ENCODE results near the gene GNG5.
A peak's percentile ranks its signal among the peaks of the same experiment; 100 is the strongest.
"Not testable (repeated sequence)": the region's sequence is repeated elsewhere in the genome, so short reads cannot be mapped to it uniquely, and the experiment has no call there.

GNG5 gene

DNA sequence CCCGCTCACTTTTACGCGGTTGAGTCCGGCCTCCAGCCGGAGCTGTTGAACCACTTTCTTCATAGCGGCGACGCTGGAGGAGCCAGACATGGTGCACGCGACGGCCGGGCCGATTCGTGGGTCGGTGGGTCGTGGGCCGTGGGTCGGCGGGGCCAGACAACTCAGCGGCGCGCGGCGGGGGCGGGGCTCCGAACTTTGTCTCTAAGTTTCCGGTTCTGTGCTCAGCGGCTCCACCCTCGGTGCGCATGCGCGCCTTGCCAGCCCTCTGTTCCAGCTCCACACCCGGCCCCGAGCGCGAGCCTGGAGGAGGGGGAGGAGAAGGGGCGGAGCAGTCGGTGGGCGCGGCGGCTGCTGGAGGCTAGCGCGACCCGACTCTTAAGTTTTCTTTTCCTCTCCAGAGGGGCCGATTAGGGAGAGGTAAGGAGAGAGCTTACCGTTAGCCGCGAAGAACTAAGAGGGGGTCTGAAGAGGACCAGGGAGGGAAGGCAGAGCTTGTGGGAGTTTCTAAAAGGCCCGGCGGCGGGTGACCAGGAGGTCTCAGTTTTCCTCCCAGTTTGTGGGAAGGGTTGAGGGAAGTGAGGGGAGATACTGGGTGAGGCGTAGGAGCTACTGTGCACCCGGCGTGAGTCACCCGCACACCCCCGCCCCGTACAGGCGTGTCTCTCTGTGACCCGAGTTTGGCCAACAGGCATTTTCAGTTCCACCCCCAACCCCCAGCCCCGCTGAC lies at the start of gene GNG5, which contains the start of gene SPATA1:
GNG5 (minus strand) TSS at position 580 of the 727 bp plus-strand sequence; CDS start at position 90, 490 bp downstream.
SPATA1 (plus strand) TSS at position 385 of the 727 bp plus-strand sequence. CDS start 9,974 bp downstream, outside the sequence.
- peak; percentile 96 to 98 for DNase-seq (ENCODE audit: low read depth in 2 of 2, low spot score in 1 of 2)

DNA sequence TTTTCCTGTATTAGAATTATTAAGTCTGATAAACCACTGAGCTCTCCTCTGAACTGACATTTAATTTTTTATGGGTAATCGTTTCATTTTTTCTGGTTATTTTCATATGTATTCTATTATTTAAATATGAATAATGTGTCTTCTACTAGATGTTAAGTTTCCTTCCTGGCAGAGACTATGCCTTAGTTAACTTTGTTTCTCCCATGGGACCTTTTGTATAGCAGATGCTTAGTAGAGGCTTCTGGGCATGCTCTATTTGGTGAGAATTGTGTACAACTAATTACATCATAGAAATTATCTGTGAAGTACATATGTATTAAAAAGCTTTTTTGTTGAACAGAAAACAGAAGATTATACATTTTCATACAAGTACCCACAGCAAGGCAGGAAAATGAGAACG lies 44.4 kb upstream of the GNG5 start:
- no peak for DNase-seq (ENCODE audit: low read depth in 2 of 2, low spot score in 1 of 2)

DNA sequence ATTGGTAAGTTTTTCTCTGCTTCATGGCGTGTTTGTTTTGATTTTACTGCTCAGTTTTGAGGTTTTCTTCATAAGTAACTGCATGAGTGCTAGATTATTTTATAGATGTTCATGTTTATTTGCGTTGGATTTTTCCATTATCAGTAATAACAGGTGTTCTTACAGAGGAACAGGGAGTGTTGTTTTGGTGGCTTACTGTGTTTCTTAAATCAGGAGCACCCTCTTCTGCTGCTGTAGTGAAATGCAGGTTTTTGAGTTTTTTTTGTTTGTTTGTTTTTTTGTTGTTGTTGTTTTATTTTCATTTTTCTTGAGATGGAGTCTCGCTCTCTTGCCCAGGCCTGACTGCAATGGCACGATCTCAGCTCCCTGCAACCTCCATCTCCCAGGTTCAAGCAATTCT lies 35.3 kb upstream of the GNG5 start:
- no peak for DNase-seq (ENCODE audit: low read depth in 2 of 2, low spot score in 1 of 2)

DNA sequence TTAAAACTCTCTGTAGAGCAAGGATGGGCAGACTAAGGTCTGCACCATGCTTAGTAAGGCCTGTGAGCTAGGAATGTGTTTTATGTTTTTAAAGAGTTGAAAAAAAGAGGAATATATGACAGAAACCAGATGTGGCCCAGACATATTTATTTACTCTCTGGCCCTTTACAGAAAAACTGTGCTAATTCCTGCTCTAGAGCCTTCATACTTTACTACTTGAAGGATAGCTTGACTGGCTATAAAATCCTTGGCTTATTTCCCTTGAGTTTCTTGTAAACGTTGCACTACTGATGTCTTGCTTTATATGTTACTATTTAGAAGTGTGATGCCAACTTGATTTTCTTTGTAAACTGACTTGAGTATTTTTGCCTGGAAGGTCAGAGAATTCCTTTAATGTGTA lies 34.4 kb upstream of the GNG5 start:
- DNase-seq (ENCODE audit: low read depth in 2 of 2, low spot score in 1 of 2) = no peak

DNA sequence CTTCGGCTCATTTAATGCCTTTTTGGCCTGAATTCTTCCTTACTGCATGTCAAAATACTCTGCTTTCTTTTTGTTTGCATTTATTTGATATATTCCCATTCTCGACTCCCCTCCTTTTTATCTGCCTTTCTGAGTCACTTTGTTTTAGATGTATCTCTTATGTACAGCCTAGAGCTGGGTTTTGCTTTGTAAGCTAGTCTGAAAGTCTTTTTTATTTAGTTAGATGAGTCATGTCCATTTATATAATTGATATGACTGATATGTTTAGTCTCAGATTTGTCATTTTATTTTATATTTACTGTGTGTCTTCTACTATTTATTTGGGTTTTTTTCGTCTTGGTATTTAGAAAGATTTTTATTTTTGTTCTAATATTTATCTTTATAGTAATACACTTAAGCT lies 33.6 kb upstream of the GNG5 start:
- DNase-seq (ENCODE audit: low read depth in 2 of 2, low spot score in 1 of 2) = no peak

DNA sequence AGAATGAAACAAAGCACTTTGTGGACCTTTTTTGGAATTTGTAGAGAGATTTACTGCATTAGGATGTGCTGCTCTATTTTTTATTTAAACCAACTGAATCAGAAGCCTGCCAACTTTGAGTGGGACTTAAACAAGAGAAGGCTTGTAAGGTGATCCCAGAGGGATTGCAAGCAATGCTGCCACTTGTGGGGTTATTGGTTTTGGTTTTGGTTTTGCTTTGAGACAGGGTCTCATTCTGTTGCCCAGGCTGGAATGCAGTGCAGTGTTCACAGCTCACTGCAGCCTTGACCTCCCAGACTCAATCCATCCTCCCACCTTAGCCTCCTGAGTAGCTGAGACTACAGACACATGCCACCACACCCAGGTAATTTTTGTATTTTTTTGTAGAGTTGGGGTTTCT lies 32.2 kb upstream of the GNG5 start:
- no peak for DNase-seq (ENCODE audit: low read depth in 2 of 2, low spot score in 1 of 2)

DNA sequence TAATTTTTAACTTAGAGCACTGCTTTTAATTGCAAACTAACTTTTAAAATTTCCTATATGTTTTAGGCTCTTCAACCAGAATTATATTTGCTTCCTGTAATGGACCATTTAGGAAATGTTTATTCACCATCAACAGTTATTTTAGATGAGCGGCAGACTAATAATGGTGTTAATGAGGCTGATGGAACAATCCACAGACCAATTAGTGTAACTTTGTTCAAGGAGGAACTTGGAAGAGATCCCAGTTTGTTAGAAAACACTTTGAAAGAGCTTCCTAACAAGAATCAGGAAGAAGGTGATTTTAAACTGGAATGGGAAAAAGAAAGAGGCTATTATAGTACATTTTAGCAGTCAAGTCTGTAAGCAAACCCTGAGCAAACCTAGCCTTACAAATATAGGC lies 19.4 kb upstream of the GNG5 start:
- no peak for DNase-seq (ENCODE audit: low read depth in 2 of 2, low spot score in 1 of 2)

DNA sequence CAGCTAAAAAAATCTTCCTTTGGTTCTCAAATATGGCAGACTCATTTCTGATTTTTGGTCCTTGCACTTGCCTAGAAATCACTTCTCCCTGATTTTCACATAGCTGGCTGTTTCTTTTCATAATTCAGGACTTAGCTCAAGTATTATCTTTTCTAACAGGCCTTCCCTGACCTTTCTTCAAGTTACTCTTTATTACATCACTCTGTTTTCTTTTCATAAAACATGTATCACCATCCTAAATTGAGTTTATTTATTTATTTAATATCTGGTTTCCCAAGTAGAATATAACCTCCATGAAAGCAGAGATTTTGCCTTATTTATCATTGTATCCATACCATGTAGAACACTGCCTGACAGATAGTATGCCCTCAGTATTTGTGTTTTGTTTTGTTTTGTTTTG lies 18.2 kb upstream of the GNG5 start:
- no peak for DNase-seq (ENCODE audit: low read depth in 2 of 2, low spot score in 1 of 2)

DNA sequence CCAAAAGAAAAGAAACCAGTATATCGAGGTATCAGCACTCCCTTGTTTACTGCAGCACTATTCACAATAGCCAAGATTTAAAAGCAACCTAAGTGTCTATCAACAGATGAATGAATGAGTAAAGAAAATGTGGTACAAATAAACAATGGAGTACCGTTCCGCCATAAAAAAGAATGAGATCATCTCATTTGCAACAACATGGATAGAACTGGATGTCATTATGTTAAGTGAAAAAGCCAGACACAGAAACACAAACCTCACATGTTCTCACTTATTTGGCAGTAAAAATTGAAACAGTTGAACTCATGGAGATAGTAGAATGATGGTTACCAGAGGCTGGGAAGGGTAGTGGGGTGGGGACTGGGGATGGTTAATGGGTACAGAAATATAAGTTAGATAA lies 4.3 kb upstream of the GNG5 start:
- DNase-seq (ENCODE audit: low read depth in 2 of 2, low spot score in 1 of 2) = no peak

DNA sequence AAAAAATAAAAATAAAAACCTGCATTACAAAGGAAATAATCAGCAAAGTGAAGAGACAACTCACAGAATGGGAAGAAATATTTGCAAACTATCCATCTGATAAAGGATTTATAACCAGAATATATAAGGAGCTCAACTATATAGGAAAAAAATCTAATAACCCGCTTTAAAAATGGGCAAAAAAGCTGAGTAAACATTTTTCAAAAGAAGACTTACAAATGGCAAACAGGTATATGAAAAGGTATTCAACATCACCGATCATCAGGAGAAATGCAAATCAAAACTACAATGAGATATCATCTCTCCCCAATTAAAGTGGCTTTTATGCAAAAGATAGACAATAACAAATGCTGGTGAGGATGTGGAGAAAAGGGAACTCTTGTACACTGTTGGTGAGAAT lies 3.8 kb upstream of the GNG5 start:
- DNase-seq (ENCODE audit: low read depth in 2 of 2, low spot score in 1 of 2) = no peak

DNA sequence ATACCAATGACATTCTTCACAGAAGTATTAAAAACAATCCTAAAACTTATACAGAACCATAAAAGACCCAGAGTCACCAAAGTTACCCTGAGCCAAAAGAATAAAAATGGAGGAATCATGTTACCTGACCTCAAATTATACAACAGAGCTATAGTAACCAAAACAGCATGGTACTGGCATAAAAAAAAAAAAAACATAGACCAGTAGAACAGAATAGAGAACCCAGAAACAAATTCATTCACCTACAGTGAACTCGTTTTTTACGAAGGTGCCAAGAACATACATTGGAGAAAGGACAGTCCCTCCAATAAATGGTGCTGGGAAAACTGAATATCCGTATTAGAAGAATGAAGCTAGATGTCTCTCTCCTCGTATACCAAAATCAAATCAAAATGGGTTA lies 2.6 kb upstream of the GNG5 start:
- DNase-seq (ENCODE audit: low read depth in 2 of 2, low spot score in 1 of 2) = no peak

DNA sequence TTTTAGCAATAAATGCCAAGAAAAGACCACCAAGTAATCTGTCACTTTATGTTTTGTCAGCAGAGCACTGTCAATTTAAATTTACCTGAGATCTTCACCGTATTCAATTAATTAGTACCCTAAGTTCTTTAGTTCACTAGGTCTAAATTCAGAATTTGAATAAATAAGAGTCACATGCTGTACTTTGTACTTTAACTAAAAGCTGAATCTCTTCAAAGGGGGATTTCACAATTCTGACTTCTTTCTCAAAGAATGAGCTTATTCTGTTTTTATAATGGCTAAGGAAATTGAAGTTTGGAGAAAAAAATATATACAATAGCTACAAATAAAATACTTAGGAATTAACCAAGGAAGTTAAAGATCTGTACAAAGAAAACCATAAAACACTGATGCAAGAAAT lies 2.1 kb upstream of the GNG5 start:
- DNase-seq (ENCODE audit: low read depth in 2 of 2, low spot score in 1 of 2) = no peak

DNA sequence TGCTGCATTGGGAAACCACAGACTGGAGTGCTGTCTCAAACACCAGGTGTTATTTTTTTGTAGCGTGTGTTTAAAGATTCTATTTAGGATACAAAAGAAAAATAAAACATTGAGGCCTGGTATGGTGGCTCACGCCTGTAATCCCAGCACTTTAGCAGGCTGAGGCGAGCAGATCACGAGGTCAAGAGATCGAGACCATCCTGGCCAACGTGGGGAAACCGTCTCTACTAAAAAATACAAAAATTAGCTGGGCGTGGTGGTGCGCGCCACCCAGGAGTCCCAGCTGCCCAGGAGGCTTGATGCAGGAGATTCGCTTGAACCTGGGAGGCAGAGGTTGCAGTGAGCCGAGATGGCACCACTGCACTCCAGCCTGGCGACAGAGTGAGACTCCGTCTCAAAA lies 1.5 kb upstream of the GNG5 start:
- DNase-seq (ENCODE audit: low read depth in 2 of 2, low spot score in 1 of 2) = not testable (repeated sequence)

DNA sequence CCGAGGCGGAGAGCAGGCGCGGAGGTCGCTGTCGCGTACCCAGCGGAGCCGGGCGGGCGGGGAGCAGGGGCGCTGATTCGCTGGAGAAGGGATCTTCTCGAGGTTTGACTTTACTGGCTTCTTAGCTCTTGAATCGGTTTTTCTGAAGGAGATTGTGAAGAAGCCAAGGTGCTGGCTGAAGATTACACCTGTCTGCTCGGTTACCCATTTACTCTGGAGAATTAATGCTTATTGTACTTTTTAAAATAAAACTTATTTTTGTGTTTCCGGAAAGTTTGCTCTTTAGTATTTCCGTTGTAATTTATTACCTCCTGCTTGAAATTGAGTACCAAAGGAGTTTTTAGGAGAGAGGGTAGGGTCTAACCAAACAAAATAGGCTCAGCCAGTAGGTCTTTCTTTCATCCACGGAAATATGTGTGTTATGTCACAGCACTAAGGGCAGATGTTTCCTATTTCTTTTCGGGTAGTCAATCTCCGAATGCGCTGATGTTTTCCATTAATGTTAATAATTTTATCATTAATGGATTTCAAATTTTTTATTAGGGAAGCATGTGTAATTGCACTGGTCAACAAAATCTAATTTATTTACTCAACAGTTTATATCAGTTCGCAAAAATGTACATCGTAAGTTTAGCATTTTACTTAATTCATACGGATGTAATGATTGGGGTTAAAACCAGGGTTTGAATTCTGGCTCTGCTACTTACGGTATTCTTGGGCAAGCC lies 510 bp upstream of the GNG5 start:
- no peak for DNase-seq (ENCODE audit: low read depth in 2 of 2, low spot score in 1 of 2)

DNA sequence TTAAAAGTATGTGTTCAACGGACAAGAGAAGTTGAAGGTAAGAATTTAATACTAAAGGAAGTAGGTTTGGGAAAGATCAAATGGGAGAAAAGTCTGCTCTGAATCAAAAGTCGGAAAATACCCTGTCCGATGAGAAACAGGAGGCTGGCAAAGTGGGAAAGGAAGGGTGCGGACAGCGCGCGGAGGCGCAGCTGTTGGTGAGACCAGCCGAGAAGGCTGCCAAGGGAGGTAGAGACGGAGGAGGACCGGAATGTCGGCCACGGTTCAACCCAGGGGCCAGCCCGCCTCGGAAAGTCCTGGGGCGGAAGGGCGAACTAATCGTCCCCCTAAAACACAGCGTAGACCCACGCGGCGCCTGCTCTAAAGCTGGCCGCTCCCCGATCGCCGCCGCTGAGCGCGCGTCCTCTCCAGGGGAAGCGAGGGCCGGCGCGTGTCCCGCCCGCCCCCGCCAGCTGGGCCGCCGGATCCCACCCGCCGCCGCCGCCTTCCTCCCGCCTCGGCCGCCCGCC lies 834 bp downstream of the GNG5 start:
- no peak for DNase-seq (ENCODE audit: low read depth in 2 of 2, low spot score in 1 of 2)

DNA sequence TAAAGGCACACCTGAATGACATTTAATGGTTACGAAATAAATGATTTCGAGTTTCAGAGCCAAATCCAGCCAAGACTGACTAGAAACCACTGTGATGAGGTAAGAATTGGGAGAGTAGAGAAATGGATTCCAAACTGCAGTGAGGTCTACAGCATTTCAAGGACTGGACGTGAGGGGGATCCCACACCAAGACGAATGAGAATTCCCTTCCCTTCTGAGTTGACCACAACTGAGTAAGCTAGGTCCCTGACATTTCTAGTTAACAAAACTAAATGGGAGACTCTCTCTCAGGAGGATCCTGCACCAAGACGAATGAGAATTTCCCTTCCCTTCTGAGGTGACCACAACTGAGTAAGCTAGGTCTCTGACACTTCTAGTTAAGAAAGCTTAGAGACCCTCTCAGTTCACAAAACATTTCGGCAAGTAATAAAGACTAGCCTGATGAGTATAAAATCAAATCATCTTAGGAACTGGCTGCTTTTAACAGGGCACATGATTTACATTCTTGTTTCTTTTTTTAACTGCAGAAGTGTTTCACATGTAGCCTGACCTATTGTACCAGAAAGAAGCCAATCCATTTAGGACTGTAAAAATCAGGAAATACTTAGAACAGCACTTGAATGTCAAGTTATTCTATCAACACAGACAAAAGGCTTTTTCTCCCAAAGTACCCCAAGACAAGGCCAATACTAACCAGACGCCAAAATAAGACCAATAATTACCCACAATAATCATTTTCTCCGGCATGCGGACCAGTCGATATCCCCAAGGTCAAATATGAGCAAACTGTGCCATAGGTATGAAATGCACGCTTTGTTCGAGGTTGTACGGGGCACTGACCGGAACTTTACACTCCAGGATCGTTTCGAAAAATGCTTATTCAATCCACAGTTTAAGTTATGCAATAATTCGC lies 1.5 kb downstream of the GNG5 start:
- DNase-seq (ENCODE audit: low read depth in 2 of 2, low spot score in 1 of 2) = no peak

DNA sequence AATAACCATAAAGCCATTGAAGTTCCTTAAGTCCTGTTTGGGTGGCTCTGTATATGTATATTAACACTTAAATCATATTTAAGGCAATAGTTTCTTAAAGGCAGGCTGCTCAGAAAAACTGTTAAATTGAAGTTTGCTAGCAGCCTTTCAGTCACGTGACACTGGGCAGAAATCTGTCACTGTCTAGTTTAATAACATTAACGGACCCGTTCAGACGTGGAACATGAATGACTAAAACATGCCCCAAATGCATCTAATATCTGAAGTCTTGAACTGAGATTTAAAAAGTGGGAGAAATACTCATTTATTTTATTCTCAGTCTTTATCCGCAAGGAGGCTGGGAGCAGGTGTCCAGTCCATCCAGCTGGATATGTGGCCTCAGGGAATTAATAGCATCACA lies 3.5 kb downstream of the GNG5 start:
- DNase-seq (ENCODE audit: low read depth in 2 of 2, low spot score in 1 of 2) = no peak

DNA sequence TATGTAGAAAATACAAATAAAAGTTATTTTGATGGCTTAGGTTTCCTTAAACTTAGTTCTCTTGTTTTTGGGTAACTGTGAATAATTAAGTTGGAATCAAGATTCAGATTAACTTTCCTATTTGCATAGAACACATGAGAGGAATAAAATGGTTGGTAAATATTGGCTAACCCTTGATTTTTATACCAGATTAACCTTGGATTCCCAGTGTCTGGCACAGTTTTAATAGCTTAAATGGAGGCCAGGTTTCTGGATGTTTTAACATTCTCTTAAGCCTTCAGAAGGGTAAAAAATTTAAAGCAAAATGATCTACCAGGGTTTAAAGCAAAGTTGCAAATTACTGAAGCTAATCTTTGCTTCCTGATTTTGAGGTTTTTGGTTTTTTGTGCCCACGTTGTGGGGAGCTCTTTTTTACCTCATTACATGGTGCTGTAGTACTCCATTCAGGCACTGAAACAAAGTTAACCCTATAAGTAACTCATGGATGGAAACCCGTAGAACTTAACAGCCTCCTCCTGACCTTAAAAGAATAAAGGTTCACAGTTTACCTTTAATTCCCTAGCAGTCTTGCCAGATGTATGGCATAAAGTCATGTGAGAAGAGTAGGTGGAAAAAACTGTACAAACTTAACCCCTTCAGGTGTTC lies 8.6 kb downstream of the GNG5 start:
- DNase-seq (ENCODE audit: low read depth in 2 of 2, low spot score in 1 of 2) = no peak

DNA sequence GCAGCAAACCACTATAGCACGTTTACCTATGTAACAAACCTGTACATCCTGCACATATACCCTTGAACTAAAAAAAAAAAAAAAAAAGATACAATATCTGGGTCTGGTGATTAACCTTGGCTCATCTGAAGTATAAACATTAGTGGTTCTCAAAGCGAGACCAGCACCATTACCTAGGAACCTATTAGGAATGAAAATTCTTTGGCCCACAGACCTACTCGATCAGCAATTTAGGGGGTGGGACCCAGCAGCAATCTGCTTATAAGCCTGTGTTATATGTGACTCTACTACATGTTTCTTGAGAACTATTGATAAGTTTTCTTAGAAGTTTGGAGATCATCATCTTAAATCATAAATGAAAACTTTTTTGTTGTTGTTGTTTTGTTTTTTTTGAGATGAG lies 9.9 kb downstream of the GNG5 start:
- DNase-seq (ENCODE audit: low read depth in 2 of 2, low spot score in 1 of 2) = no peak

DNA sequence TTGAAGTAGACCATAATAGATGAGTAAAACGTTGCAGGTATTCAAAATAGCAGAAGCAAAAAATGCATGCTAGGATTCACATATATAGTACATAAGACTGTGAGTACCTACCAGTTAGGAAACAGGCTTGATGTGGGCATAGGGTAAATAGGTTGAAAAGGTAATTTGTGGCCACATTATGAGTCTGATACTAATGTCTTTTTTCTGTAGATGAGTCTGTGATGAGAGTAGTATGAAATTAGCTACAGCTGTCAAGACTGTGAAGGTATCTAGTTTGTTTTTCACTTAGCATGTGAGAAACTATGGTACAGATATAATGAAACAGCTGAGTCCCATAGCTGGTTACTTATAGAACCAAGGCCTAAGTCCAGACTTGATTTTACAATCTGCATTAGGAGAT lies 12.6 kb downstream of the GNG5 start:
- DNase-seq (ENCODE audit: low read depth in 2 of 2, low spot score in 1 of 2) = no peak

DNA sequence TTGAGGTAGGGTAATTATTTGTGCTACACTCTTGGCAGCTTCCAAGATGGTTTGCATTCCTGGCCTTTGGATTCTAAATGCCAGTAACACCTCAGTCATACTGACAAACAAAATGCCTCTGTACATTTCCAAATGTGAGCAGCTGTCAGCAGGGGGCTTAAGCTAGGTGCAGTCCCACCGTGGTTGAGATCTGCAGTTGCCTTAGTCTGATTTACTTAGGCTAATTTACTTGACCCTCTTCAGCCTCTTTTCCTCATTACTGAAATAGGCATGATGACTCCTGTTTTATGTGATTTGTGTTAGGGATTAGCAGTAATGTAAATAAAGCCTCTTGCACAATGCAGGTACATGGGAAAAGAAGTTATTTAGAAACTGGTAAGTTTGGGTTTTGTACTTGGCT lies 13.7 kb downstream of the GNG5 start:
- no peak for DNase-seq (ENCODE audit: low read depth in 2 of 2, low spot score in 1 of 2)
